ENCODE data around the gene GPC5. TPM values are rescaled to one million over a fixed set of nuclear protein-coding genes. Genes with fewer than 3 reads are reported as not detected.

GPC5 gene
- total RNA-seq, 1 donor from 2014 or later, result 0.07 TPM

GRCh38 chr13:92054389-92054788, 656.0 kb downstream of the GPC5 start:
- Mint-ChIP-seq H3K4me1 (no peaks in the 10 kb centered on the region), H3K9me3 (no peaks in the 10 kb centered on the region), H3K36me3 (no peaks in the 10 kb centered on the region), H3K27me3 (ENCODE audit: insufficient read depth, low read depth) (no peaks in the 10 kb centered on the region), H3K27ac (no peak overlapping the region), H3K4me3 (no peak overlapping the region)
- Histone ChIP-seq H3K4me3 (no peak overlapping the region), H3F3A (ENCODE audit: low read depth) (no peaks in the 10 kb centered on the region), H3K4me1 (no peaks in the 10 kb centered on the region), H3K9ac (no peak overlapping the region), H4K20me1 (ENCODE audit: low read depth) (no peaks in the 10 kb centered on the region), H3K27ac (no peak overlapping the region), H3K36me3 (no peaks in the 10 kb centered on the region), H3K4me2 (no peak overlapping the region), H3K9me3 (ENCODE audit: low read depth) (no peaks in the 10 kb centered on the region), H2AFZ (replicated peaks) (no peak overlapping the region), H3K79me2 (ENCODE audit: low read depth) (no peaks in the 10 kb centered on the region), H3K27me3 (no peaks in the 10 kb centered on the region)
- no peak for DNase-seq (ENCODE audit: low spot score)
- no peak for TF ChIP-seq CTCF (IDR thresholded peaks at IDR 0.05)
- TF ChIP-seq EZH2 (IDR thresholded peaks at IDR 0.05), result no peak

- Mint-ChIP-seq H3K9me3 (no peaks in the 10 kb centered on the region), H3K27me3 (ENCODE audit: insufficient read depth, low read depth) (no peaks in the 10 kb centered on the region), H3K27ac (no peak overlapping the region), H3K4me1 (no peaks in the 10 kb centered on the region), H3K36me3 (no peaks in the 10 kb centered on the region), H3K4me3 (no peak overlapping the region)
- Histone ChIP-seq H4K20me1 (ENCODE audit: low read depth) (no peaks in the 10 kb centered on the region), H3K27ac (no peak overlapping the region), H3K36me3 (no peaks in the 10 kb centered on the region), H3K4me2 (no peak overlapping the region), H3K4me3 (no peak overlapping the region), H3K79me2 (ENCODE audit: low read depth) (no peaks in the 10 kb centered on the region), H2AFZ (replicated peaks) (no peak overlapping the region), H3K4me1 (no peaks in the 10 kb centered on the region), H3F3A (ENCODE audit: low read depth) (no peaks in the 10 kb centered on the region), H3K27me3 (peaks cover 9% of the 10 kb centered on the region), H3K9me3 (ENCODE audit: low read depth) (no peaks in the 10 kb centered on the region), H3K9ac (no peak overlapping the region)
- DNase-seq (ENCODE audit: low spot score), result peak; percentile 68
- TF ChIP-seq CTCF (IDR thresholded peaks at IDR 0.05) (peak; percentile 64), EZH2phosphoT487 (IDR thresholded peaks at IDR 0.05) (no peak), EZH2 (IDR thresholded peaks at IDR 0.05) (no peak)
Measured at GRCh38 chr13:92074658-92075057, 676.2 kb downstream of the GPC5 start.

- no peaks in the 10 kb centered on the region for H3F3A ChIP-seq (ENCODE audit: low read depth)
Measured at GRCh38 chr13:92097337-92097903, 699.0 kb downstream of the GPC5 start.

More at GRCh38 chr13:92097337-92097903, 699.0 kb downstream of the GPC5 start:
- no peak overlapping the region for H3K9ac ChIP-seq
- no peak for DNase-seq (ENCODE audit: low spot score)
- no peak overlapping the region for H3K27ac ChIP-seq
- no peaks in the 10 kb centered on the region for H3K27me3 ChIP-seq
- no peak overlapping the region for H3K4me3 Mint-ChIP-seq
- H2AFZ ChIP-seq (replicated peaks), result no peak overlapping the region
- no peak overlapping the region for H3K4me3 ChIP-seq
- TF ChIP-seq EZH2 (IDR thresholded peaks at IDR 0.05), result no peak
- no peak for TF ChIP-seq CTCF (IDR thresholded peaks at IDR 0.05)
- TF ChIP-seq EZH2phosphoT487 (IDR thresholded peaks at IDR 0.05), result no peak
- no peaks in the 10 kb centered on the region for H3K4me1 Mint-ChIP-seq
- no peaks in the 10 kb centered on the region for H3K27me3 Mint-ChIP-seq (ENCODE audit: insufficient read depth, low read depth)
- no peaks in the 10 kb centered on the region for H3K36me3 Mint-ChIP-seq
- H3K9me3 ChIP-seq (ENCODE audit: low read depth), result no peaks in the 10 kb centered on the region
- H3K4me2 ChIP-seq, result no peak overlapping the region
- H3K4me1 ChIP-seq, result no peaks in the 10 kb centered on the region
- no peaks in the 10 kb centered on the region for H3K36me3 ChIP-seq
- no peaks in the 10 kb centered on the region for H4K20me1 ChIP-seq (ENCODE audit: low read depth)
- H3K9me3 Mint-ChIP-seq, result no peaks in the 10 kb centered on the region
- H3K79me2 ChIP-seq (ENCODE audit: low read depth), result no peaks in the 10 kb centered on the region
- H3K27ac Mint-ChIP-seq, result no peak overlapping the region
